Gastroesophageal sphincter (tissue), 3 donors: Measurements from ENCODE around the gene DSCAML1.

Source experiments
- CTCF ChIP-seq, 4 experiments: fragments of 200-600 bp in 2 of 4; fragments of 450-650 bp in 2 of 4; sonication (generic) in 1 of 4; IDR thresholded peaks; one replicate each; pipeline ENCODE4 v1.5.1; 2017 to 2019; ENCODE audit warnings: antibody characterized with exemption in 4 of 4, mild to moderate bottlenecking in 2 of 4, moderate library complexity in 2 of 4
- POLR2A ChIP-seq, 2 donors: fragments of 450-650 bp; IDR thresholded peaks; one replicate each; pipeline ENCODE4 v1.6.1; 2017; ENCODE audit warnings: antibody characterized with exemption in 2 of 2, mild to moderate bottlenecking in 2 of 2, moderate library complexity in 1 of 2

- TF ChIP-seq CTCF (IDR thresholded peaks at IDR 0.05) = no peak
- TF ChIP-seq POLR2A (IDR thresholded peaks at IDR 0.05) = no peak
Measured at GRCh38 chr11:117574551-117574950, 222.5 kb downstream of the DSCAML1 start.
